Fibroblast of skin of scalp (primary cell): ENCODE data around the gene C3orf22.

Source experiments
- DNase-seq: peaks from one replicate; pipeline ENCODE4 v3.0.0-alpha.2; 2013

C3orf22 gene

DNA sequence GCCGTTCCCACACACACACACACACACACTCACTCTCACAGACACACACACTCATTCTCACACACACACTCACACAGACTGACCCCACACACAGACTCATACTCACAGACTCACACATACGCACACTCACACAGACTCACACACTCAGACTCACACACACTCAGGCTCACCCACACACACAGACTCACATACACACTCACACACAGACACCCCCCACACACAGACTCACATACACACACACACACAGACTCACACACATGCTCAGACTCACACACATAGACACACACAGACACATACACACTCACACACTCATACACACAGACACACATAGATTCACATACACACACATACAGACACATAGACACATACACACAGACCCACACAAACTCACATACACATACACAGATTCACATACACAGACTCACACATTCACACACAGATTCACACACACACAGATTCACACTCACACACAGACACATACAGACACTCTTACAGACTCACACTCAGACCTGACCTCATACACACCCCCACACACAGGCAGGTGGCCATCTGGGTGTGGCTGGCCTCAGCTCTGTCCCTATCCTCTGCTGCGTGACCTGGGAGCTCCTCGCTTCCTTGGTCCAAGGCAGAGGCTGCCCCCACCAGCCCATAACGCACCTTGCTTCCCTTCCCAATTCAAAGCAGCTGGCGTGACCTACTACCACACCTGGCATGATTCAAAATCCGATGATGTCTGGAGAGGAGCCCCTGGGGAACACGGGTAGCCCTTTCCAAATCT lies 1.9 kb downstream of the C3orf22 start:
- DNase-seq = no peak

DNA sequence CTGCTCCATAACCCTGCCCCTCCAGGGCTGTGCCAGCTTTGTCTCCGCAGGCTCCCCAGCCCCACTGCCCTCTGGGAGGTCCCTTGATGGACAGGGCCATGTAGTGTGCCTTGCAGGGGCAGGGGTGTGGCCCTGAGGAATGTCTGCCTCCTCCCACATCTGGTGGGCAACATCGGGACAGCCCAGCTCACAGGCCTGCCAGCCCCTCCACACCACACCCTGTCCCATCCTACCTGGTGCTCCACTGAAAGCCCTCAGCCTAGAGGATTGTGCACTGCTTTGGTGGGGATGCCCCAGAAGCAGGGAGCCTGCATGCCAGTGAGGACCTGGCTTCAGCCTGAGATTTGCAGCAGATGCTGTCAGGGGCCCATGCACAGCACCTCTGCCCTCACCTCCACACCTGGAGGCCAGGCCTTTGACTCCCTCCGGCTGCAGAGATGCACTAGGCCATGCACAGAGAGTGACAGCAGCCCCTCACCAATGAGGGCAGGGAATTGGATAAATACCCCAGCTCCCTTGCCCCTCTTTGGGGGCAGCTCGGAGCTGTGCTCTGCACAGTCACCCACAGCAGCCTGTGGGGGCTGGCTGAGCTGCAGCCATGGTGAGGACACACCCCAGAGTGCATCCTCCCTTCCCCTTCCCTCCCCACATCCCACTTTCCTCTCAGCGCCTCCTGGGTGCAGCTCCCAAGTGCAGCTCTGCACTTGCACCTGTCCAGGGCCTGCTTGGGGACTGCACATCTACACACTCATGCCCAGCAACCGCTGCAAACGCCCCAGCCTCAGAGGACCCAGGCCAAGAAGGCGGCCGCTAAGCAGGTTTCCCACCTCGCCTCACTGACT lies 2.7 kb downstream of the C3orf22 start:
- no peak for DNase-seq

DNA sequence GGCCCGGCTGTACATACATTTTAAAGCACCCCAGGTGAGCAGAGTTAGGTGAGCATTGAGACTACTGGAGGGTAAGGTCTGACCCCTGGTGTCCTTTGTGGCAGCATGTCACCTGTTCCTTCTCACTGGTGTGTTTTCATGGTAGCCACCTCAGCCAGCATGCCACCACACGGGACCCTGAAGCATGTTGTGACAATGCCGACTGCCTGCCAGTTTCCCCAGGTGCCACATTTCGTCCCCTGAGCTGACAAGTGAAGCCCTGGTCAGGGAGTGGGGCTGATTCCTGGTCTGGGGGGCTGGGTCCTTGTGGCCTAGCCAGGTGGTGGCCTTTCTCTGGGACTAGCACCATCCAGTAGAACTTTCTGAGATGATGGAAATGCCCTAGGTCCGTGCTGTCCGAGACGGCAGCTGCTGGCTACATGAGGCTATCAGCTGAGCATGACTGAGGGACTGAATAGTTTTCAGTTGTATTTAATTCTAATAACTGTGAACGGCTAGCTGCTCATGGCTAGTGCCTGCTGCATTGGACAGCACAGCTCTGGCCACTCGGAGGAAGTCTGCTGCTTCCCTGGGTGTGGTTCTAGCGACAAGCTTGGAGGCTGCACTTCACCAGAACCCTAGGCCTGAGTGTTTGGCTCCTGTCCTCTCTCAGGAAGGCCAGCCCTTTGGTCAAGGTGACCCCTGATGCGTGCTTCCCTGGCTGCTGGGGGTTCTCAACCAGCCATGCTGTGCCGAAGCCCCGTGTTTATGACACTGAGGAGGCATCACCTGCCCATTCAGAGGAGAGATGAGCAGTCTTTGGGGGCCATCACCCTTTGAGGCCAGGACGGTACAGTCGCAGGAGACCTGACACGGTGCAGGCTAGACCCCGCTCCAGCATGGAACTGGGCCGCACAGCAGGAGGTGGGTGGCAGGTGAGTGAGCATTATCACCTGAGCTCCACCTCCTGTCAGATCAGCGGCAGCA lies 3.9 kb downstream of the C3orf22 start:
- DNase-seq = no peak

DNA sequence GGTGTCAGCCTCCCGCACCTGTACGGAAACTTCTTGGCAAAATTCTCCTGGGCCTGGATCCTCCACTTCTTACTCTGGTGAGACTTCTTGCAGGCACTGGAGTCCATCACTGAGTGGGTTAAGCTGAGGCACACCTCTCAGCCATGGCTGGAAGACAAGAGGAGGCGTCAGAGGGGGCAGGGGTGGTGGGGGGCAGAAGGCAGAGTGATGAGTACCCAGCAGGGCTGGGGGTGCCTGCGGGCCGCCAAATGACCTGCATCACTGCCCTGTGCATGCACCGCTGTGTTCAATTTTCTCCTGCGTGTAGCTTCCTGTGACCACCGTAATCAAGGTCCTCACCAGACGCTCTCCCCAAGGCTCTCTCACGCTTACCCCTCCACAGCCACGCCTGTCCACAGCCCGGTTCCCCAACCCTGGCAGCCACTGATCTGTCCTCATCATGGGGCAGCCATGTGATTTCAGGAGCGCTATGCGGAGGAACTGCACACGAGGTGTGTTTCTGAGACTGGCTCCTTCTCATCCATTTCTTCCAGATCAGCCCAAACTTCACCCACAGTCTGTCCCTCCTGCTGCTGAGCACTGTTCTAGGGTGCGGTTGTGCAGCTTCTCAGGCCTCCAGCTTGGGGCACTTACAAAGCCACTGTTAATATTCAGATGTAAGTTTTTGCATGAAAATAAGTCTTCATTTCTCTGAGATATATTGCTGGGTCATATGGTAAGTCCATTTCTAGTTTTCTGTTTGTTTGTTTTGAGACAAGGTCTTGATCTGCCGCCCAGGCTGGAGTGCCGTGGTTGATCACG lies 5.2 kb downstream of the C3orf22 start:
- no peak for DNase-seq

DNA sequence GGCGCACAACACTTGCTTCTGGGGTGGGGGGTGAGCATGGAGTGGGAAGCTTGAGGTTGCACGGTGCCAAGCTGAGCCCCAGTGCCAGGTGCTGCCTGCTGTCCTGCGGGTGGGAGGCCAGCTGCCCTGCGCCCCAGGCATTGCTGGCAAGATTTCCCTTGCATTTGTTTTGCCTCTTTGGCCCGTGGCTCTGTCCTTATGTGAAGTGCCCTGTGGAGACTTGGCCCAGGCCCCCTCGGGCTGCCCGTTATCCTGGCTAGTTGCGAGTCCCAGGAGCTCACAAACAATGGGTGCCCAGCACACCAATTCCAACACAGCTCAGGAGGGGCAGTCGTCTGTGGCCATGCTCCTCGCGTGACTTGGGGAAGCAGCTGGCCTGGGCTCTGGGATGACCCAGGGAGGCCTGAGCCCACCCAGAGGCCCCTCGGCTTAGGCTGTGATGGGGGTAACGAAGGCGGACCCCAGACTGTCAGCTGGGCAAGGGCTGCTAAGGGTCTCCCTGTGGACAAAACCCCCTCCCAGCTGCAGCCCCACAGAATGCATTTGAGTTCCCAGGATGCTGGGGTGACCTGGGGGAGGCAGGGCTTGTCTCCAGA lies 5.9 kb downstream of the C3orf22 start:
- no peak for DNase-seq

DNA sequence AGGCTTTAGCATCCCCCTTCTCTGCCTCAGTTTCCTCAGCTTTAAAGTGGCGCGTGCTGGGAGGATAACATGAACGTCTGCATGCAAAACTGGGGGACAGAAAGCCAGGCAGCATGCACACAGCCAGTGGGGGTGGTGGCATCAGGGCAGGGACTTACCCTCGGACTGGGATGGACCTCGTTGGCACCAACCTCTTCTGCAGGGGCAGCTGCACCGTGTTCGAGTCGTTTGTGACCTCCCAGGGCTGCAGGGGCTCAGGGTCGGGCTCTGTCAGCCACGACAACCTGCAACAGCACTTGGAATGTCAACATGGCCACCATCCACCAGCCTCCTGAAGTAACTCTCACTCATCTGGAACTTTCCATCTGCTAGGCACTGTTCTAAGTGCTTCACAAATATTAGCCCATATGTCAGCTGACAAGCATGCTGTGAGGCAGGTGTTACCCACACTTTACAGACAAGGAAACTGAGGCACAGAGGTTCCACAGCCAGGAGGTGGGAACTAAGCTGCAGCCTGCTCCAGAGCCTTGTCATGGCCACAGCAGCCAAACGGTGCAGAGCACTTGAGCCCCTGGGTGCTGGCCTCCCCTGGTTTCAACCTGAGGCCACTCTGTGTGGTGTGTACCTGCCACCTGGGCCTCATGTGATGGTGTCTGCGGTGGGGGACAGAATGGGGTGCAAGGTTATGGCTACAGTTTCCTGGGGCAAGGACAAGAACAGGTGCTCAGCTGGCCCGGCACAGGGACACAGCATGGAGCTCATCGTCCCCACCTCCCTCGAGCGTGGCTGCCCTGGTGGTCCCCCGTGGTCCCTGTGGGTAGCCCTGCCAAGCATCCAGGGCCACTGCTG lies 6.7 kb downstream of the C3orf22 start:
- no peak for DNase-seq

DNA sequence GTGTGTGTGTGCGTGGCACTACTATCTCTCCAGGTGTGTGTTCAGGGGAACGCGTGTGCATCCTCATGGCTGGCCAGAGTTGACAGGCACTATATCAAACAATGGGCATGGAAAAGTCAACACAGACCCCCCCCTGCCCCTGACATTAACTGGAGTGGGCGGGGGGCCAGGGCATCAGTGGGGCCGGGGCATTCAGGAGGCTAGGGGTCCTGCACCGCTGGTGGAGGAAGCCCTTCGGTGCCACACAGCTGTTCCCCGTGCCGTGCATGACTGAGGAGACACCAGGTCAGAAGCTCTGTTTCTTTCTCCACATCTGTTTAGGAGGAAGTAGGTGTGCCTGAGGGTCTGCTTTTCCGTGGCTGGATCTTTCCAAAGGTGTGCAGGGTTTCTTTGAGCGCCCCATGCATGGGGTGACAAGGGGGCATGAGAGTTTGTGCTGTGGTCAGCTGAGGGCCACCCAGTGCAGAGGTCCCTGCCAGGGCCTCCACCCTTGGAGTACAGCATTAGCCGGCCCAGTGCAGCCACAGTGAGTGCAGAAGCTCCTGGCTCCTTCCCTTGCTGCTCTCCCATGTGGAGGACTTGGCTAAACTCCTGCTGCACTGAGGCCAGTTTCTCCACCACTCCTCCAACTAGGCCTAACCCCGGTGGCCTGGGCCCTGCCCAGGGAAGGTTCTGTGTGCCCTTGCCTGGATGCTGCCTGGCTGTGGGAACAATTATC lies 7.5 kb downstream of the C3orf22 start:
- no peak for DNase-seq

DNA sequence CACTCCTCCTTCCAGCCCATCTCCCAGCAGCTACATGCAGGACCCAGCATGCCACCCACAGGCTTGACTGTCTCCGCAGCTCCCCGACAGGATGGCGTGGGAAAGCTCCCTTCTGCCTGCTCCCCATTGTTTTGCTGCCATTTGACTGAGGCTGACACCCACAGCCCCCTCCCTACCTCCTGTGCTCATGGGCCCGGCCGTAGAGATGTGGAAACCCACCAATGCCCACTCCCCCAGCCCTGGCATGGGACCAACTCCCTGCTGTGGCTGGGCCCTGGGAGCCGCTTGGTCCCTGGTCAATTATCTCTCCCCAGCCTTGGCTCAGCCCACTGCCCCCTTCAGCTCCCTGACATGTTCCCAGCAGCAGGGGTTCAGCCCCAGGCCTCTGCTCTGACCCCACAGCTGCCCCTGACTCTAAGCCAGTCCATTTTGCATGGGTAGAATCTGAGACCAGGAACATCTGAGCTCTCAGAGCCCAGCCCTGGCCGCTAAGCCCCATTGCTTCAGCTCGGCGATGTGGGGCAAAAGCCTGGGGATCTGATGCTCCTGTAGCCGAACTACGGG lies 8.2 kb downstream of the C3orf22 start:
- no peak for DNase-seq

DNA sequence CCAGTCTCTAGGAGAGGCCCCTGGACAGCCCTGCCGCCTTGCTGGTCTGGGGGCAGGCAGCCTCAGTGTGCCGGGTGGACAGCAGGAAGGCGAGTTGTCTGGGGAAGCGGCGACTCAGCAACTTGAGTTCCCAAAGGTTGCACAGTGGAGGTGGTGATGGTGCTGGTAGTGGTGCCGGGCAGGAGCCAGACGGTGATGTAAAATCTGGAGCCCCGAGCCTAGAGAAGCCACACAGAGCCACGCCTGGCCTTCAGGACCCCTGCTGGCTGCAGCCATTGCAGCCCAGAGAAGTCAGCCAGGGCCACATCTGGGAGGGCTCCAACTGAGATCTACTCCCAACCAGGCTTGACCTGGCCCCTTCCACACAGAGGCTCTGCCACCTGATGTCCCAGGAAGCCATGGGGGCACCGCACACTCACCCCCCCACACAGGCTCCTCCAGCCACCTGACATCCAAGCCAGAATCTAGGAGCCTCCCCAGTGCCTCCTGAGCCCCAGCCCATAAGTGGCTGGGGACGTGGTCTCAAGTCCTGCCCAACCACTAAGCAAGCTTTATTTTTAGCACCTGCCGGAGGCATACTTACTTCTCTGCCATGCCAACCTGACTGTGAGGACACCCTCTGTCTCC lies 8.8 kb downstream of the C3orf22 start:
- DNase-seq = no peak

DNA sequence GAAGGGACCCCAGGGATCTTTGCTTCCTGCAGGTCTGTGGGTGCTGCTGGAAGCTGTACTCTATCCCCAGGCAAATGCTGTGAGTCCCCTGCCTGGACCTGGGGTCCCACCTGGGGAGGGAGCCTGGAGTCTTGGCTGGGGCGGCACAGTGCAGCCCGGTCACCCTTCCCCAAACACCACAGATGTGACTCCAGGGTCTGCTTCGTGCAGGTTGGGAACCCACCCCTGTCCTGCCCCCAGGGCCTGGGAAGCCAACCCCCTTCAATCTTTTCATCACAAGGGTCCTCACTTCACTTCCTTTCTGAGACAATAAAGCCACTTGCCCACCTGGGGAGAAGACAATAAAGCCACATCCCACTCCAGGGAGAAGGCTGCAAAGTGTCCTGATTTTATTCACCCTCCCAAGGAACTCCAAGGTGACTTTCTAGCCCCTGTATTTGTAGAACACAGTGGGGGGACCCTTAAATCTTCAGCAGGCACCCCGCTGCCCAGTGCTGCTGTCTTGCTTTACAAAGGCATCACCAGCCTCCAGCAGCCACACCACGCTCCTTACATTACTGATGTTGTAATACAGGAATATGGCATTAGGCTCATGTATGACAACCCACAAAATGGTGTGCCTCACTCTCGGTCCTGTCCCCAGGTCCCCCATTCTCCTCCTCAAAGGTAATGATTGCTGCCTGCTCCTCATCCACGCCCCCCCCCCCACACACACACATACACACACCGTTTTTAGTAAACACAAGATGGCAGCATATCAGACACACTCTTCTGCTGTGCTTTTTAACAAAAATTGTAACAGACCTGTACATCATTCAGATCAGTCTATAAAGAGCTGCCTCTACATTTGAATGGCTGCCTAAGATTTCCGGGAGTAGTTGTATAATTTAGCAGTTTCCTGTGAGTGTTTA lies 9.9 kb downstream of the C3orf22 start:
- DNase-seq = no peak

DNA sequence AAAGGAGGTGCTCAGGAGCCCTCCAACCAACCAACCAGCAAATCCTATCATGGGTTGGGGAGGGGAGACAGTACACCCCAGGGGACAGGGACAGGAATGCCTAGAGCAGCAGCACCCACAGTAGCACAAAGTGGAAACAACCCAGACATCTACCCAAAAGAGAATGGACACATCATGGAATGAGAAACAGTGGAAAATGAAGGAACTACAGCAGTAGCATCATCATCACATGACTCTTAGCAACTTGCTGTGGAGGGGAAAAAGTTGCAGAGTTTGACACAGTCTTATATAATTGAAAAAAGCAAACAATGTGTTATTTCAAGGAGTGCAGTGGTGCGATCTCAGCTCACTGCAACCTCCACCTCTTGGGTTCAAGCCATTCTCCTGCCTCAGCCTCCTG lies 11.0 kb downstream of the C3orf22 start:
- DNase-seq = no peak

DNA sequence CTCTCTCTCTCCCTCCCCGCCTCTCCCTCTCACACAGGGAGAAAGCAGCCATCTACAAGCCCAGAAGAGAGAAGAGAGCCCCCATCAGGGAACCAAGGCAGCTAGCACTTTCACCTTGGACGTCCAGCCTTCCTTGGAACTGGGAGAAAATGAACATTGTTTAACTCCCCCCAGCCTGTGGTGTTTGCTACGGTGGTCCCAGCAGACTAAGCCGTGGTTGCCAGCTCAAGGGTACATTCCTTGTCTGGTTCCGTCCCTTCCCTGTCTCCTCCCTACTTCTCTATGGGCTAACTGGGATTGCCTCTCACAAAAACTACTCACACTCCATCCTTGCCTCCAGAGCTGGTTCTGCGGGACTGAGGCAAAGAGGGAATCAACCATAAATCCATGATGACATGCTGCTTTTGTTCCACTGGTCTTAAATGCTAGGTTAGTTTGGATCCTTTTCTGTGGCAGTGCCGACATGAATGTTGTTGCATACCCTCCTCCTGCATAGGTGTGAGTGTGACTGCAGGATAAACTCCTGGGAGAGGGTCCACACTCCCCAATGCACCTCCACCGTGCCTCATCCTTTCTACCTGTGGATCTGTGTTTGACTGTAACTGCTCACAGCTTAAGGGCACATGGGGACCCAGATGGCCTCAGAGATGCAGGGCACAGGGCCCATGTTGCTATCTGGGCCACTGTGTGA lies 12.0 kb downstream of the C3orf22 start:
- no peak for DNase-seq

DNA sequence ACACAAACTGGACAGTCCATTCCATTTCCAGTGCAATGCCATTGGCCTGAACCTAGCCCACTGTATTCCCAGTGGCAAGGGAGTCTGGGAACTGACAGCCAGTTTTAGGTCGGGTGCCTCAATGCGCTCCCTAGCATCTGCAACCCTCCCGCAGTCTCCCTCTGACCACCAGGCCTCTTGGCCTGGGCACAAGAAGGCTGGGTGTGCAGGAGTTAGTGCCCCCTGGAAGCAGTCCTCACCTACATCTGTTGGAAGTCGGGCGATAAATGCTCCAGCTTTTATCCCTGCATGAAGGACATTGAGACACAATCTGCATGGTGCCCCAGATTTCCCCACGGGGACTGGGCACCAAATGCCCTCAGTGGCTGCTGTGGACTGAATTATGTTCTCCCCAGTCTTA lies 12.7 kb downstream of the C3orf22 start:
- no peak for DNase-seq

DNA sequence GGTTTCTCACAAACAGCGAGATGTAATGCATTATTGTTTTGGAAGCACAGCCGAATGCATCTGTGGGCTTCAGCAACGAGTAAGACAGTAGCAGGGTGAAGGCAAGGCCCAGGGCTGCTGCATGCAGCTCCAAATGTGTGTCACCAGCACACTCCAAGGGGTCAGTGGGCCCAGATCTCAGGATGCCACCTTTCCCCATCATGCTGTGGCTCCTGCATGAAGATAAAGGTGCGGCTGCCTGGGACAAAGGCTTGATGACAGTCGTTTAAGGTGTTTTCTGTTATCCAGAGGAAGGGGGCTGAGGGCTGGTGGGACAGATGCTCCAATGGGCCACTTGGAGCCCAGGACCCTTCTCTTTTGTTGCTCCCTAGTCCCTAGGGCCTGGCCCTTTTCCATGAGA lies 13.2 kb downstream of the C3orf22 start:
- no peak for DNase-seq

DNA sequence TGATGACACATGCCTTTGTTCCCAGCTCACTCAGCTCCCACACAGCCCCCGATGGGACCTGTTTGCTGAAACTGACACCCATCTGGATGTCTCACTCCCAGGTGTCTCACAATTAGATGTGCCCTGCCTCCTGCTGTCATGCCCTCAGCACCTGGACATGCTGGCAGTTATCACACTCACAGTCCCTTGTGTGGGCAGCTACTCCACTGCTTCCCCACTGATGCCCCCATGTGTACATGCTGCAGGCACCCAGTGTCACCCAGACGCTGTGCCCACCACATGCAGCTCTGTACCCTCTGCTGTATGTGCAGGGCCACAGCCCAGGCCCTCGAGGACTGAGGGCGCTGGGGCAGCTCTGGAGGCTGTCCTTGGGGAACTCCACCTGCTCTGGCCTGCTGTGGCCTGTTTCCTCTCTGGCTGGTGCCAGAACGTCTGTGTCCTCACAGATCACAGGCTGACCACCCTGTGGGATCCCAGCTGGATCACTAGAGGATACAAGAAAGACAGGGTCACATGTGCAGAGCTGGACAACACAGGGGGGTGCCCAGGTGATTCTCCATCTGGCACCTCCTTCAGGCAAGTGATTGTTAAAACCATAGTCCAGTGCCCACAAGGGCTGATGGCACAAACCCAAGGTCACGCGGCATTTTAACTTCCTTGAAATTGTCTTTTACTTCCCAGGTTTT lies 14.0 kb downstream of the C3orf22 start:
- no peak for DNase-seq

DNA sequence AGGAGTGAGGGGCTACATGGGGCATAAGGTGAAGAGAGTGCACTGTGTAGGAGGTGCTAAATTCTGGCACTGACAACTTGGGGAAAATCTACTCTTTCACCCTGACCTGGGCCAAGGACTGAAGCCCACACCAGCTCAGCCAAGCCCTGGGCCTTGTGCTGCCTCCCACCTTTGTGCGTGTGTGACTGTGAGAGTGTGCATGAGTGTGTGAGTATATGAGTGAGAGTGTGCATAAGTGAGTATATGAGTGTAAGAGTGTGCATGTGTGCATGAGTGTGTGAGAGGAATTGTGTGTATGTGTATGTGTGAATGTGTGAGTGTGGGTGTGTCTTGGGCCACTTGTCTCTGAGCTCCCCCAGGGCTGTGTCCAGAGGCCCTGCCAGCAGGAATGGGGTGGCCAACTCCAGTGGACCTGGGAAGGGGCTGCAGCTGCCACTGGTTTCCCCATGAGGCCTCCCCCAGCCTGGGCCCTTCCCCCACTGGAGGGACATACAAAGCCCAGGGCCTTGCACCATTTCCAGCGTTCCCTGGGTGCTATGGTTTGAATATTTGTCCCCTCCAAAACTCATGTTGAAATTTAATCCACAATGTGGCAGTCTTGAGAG lies 15.2 kb downstream of the C3orf22 start:
- no peak for DNase-seq
